Stimulated activated memory B cell treated with anti-CD40 and anti-IgM and Interleukin-4, amounts not matched to agents 10 μg/mL and 1 μg/mL and 100 μg/mL, for 72 hours (primary cell): Measurements from ENCODE around the gene TAAR6.
"Not testable (repeated sequence)": the region's sequence is repeated elsewhere in the genome, so short reads cannot be mapped to it uniquely, and the experiment has no call there.

Experiments
- ATAC-seq: fragments of 150-1000 bp; cut with Tn5 transposase; 2 replicates; pipeline ENCODE4 v1.10.0; 2021
- H3K27ac Mint-ChIP-seq: one replicate; pipeline ENCODE4 v1.8.0; 2022; ENCODE audit warnings: mild to moderate bottlenecking, mixed read lengths
- H3K27me3 Mint-ChIP-seq: one replicate; pipeline ENCODE4 v1.8.0; 2022; ENCODE audit warnings: mixed read lengths
- H3K36me3 Mint-ChIP-seq: one replicate; pipeline ENCODE4 v1.8.0; 2022; ENCODE audit warnings: mixed read lengths
- H3K4me1 Mint-ChIP-seq: one replicate; pipeline ENCODE4 v1.8.0; 2022; ENCODE audit warnings: mixed read lengths
- H3K4me3 Mint-ChIP-seq: one replicate; pipeline ENCODE4 v1.8.0; 2022; ENCODE audit warnings: mild to moderate bottlenecking, moderate library complexity, mixed read lengths
- H3K9me3 Mint-ChIP-seq: one replicate; pipeline ENCODE4 v1.8.0; 2022; ENCODE audit warnings: mixed read lengths

TAAR6 gene

GRCh38 chr6:132567566-132567965 is 2.6 kb upstream of the TAAR6 start:
- H3K4me3 Mint-ChIP-seq, result no peak overlapping the region
- H3K36me3 Mint-ChIP-seq, result no peaks in the 10 kb centered on the region
- H3K9me3 Mint-ChIP-seq, result no peaks in the 10 kb centered on the region
- peaks cover 21% of the 10 kb centered on the region for H3K27me3 Mint-ChIP-seq
- no peak overlapping the region for H3K27ac Mint-ChIP-seq
- no peaks in the 10 kb centered on the region for H3K4me1 Mint-ChIP-seq
- ATAC-seq, result no peak

- Mint-ChIP-seq H3K27me3 (peaks cover 31% of the 10 kb centered on the region), H3K27ac (no peak overlapping the region), H3K9me3 (no peaks in the 10 kb centered on the region), H3K36me3 (no peaks in the 10 kb centered on the region), H3K4me3 (no peak overlapping the region), H3K4me1 (no peaks in the 10 kb centered on the region)
- ATAC-seq, result no peak
Measured at GRCh38 chr6:132568611-132569010, 1.5 kb upstream of the TAAR6 start.

GRCh38 chr6:132569170-132569569 is 952 bp upstream of the TAAR6 start:
- Mint-ChIP-seq H3K36me3 (no peaks in the 10 kb centered on the region), H3K4me1 (no peaks in the 10 kb centered on the region), H3K27ac (no peak overlapping the region), H3K4me3 (no peak overlapping the region), H3K27me3 (peaks cover 37% of the 10 kb centered on the region), H3K9me3 (no peaks in the 10 kb centered on the region)
- no peak for ATAC-seq

- Mint-ChIP-seq H3K27me3 (peaks cover 32% of the 10 kb centered on the region), H3K4me1 (no peaks in the 10 kb centered on the region), H3K36me3 (no peaks in the 10 kb centered on the region), H3K4me3 (no peak overlapping the region), H3K9me3 (no peaks in the 10 kb centered on the region), H3K27ac (no peak overlapping the region)
- no peak for ATAC-seq
Measured at GRCh38 chr6:132571774-132572173, 1.7 kb downstream of the TAAR6 start.

GRCh38 chr6:132584698-132585097 is 14.6 kb downstream of the TAAR6 start:
- no peak for ATAC-seq
- H3K27ac Mint-ChIP-seq, result no peak overlapping the region
- H3K4me3 Mint-ChIP-seq, result no peak overlapping the region
- no peaks in the 10 kb centered on the region for H3K4me1 Mint-ChIP-seq
- H3K36me3 Mint-ChIP-seq, result no peaks in the 10 kb centered on the region
- H3K27me3 Mint-ChIP-seq, result peaks cover 28% of the 10 kb centered on the region
- peaks cover 6% of the 10 kb centered on the region for H3K9me3 Mint-ChIP-seq

- no peak overlapping the region for H3K27ac Mint-ChIP-seq
- ATAC-seq, result no peak
- H3K4me3 Mint-ChIP-seq, result no peak overlapping the region
- H3K4me1 Mint-ChIP-seq, result no peaks in the 10 kb centered on the region
- H3K36me3 Mint-ChIP-seq, result no peaks in the 10 kb centered on the region
- peaks cover 28% of the 10 kb centered on the region for H3K27me3 Mint-ChIP-seq
- no peaks in the 10 kb centered on the region for H3K9me3 Mint-ChIP-seq
Measured at GRCh38 chr6:132587424-132587823, 17.3 kb downstream of the TAAR6 start.

GRCh38 chr6:132589454-132589853 is 19.3 kb downstream of the TAAR6 start, which contains the start of gene TAAR5:
TSS of gene TAAR5 (minus strand) at chr6:132589741. CDS start at chr6:132589686, 55 bp downstream.
- Mint-ChIP-seq H3K36me3 (no peaks in the 10 kb centered on the region), H3K4me1 (peaks cover 7% of the 10 kb centered on the region), H3K27me3 (peaks cover 28% of the 10 kb centered on the region), H3K9me3 (no peaks in the 10 kb centered on the region), H3K27ac (no peak within 1 kb of the TSS), H3K4me3 (no peak within 1 kb of the TSS)
- peak; percentile 43 for ATAC-seq

GRCh38 chr6:132590362-132590761 is 20.2 kb downstream of the TAAR6 start:
- peaks cover 28% of the 10 kb centered on the region for H3K27me3 Mint-ChIP-seq
- no peaks in the 10 kb centered on the region for H3K36me3 Mint-ChIP-seq
- no peak overlapping the region for H3K4me3 Mint-ChIP-seq
- H3K4me1 Mint-ChIP-seq, result peaks cover 7% of the 10 kb centered on the region
- ATAC-seq, result no peak
- H3K9me3 Mint-ChIP-seq, result no peaks in the 10 kb centered on the region
- H3K27ac Mint-ChIP-seq, result no peak overlapping the region

- Mint-ChIP-seq H3K9me3 (no peaks in the 10 kb centered on the region), H3K4me1 (peaks cover 7% of the 10 kb centered on the region), H3K27ac (no peak overlapping the region), H3K27me3 (peaks cover 17% of the 10 kb centered on the region), H3K36me3 (no peaks in the 10 kb centered on the region), H3K4me3 (no peak overlapping the region)
- ATAC-seq, result no peak
Measured at GRCh38 chr6:132592855-132593254, 22.7 kb downstream of the TAAR6 start.

GRCh38 chr6:132596201-132596600 is 26.1 kb downstream of the TAAR6 start:
- no peaks in the 10 kb centered on the region for H3K9me3 Mint-ChIP-seq
- no peaks in the 10 kb centered on the region for H3K36me3 Mint-ChIP-seq
- peaks cover 7% of the 10 kb centered on the region for H3K4me1 Mint-ChIP-seq
- H3K27me3 Mint-ChIP-seq, result peaks cover 24% of the 10 kb centered on the region
- no peak overlapping the region for H3K27ac Mint-ChIP-seq
- no peak overlapping the region for H3K4me3 Mint-ChIP-seq
- ATAC-seq, result no peak

GRCh38 chr6:132598473-132598872 is 28.4 kb downstream of the TAAR6 start:
- no peak for ATAC-seq
- Mint-ChIP-seq H3K9me3 (no peaks in the 10 kb centered on the region), H3K4me3 (no peak overlapping the region), H3K27ac (no peak overlapping the region), H3K4me1 (no peaks in the 10 kb centered on the region), H3K27me3 (peaks cover 24% of the 10 kb centered on the region), H3K36me3 (no peaks in the 10 kb centered on the region)

GRCh38 chr6:132600900-132601299 is 30.8 kb downstream of the TAAR6 start:
- peaks cover 24% of the 10 kb centered on the region for H3K27me3 Mint-ChIP-seq
- H3K4me3 Mint-ChIP-seq, H3K9me3 Mint-ChIP-seq, H3K27ac Mint-ChIP-seq, ATAC-seq, H3K36me3 Mint-ChIP-seq, H3K4me1 Mint-ChIP-seq: not testable (repeated sequence)

- Mint-ChIP-seq H3K9me3 (no peaks in the 10 kb centered on the region), H3K4me1 (no peaks in the 10 kb centered on the region), H3K36me3 (no peaks in the 10 kb centered on the region), H3K4me3 (no peak overlapping the region), H3K27me3 (peaks cover 7% of the 10 kb centered on the region), H3K27ac (no peak overlapping the region)
- ATAC-seq, result no peak
Measured at GRCh38 chr6:132604635-132605152, 34.6 kb downstream of the TAAR6 start.

GRCh38 chr6:132607544-132608233 is 37.6 kb downstream of the TAAR6 start:
- H3K27me3 Mint-ChIP-seq, result no peaks in the 10 kb centered on the region
- no peak overlapping the region for H3K27ac Mint-ChIP-seq
- ATAC-seq, result no peak

GRCh38 chr6:132611616-132612015 is 41.5 kb downstream of the TAAR6 start:
- H3K36me3 Mint-ChIP-seq, result no peaks in the 10 kb centered on the region
- H3K27ac Mint-ChIP-seq, result no peak overlapping the region
- H3K27me3 Mint-ChIP-seq, result no peaks in the 10 kb centered on the region
- no peaks in the 10 kb centered on the region for H3K9me3 Mint-ChIP-seq
- no peak for ATAC-seq
- H3K4me1 Mint-ChIP-seq, result peaks cover 12% of the 10 kb centered on the region
- no peak overlapping the region for H3K4me3 Mint-ChIP-seq

More at GRCh38 chr6:132607544-132608233, 37.6 kb downstream of the TAAR6 start:
- Mint-ChIP-seq H3K36me3 (no peaks in the 10 kb centered on the region), H3K9me3 (no peaks in the 10 kb centered on the region), H3K4me1 (peaks cover 7% of the 10 kb centered on the region), H3K4me3 (no peak overlapping the region)

GRCh38 chr6:132612449-132613108 is 42.5 kb downstream of the TAAR6 start:
- Mint-ChIP-seq H3K9me3 (no peaks in the 10 kb centered on the region), H3K4me3 (no peak overlapping the region), H3K27me3 (no peaks in the 10 kb centered on the region), H3K4me1 (peaks cover 16% of the 10 kb centered on the region), H3K27ac (no peak overlapping the region), H3K36me3 (no peaks in the 10 kb centered on the region)
- ATAC-seq, result no peak
